Retinal pigment epithelial cell (primary cell): Measurements from ENCODE around the gene TMX1.

ENCODE experiments used
- DNase-seq: peaks from one replicate; pipeline ENCODE4 v3.0.0-alpha.2; 2010; ENCODE audit warnings: low read depth
- H3K4me3 ChIP-seq: 2 replicates; pipeline ENCODE4 v1.5.1; 2011; ENCODE audit warnings: mild to moderate bottlenecking, low read length, control low read depth, moderate library complexity
- CTCF ChIP-seq: conservative IDR thresholded peaks from 2 replicates; pipeline ENCODE4 v1.5.1; 2011; ENCODE audit warnings: low read depth, low read length, control low read depth, inconsistent platforms

TMX1 gene

DNA sequence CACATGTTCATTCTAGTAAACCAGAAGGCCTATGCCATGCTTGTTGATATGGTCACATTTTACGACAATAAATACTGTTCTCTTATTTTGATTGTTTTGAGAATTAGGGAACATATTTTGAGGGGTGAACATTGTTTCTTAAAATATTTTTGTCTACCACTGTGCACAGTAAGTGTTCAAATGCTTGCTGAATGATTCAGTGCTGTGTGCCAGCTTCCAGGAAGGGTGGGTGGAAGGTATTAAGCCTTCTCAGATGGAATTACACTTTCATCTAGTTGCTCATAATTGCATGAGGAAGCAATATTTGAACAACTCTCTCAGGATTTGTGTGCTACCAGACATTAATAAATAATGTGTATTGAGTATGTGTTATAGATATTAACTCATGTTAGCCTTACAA lies 15.5 kb upstream of the TMX1 start:
- DNase-seq = no peak
- H3K4me3 ChIP-seq = no peak overlapping the region
- TF ChIP-seq CTCF = no peak

DNA sequence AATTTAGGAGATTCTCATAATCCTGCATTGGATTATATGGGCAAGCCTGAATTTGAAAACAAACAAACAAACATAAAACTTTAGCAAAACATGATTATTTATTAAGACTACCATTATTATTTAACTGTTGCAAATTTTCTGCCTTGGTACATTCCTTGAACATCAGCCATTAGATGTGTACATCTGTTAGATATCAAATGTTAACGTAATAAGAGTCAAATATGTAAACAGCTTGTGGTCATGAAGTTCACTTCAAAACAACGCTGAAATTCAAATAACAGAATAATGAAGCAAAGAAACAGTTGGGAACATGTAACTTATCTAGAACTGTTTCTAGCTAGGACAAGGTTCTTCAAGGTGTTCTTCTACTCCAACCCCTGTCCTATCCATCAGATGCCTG lies 14.3 kb upstream of the TMX1 start:
- no peak for TF ChIP-seq CTCF
- DNase-seq = no peak
- no peak overlapping the region for H3K4me3 ChIP-seq

- no peak for TF ChIP-seq CTCF
- H3K4me3 ChIP-seq = no peak overlapping the region
- no peak for DNase-seq
Measured at GRCh38 chr14:51228391-51228790, 11.7 kb upstream of the TMX1 start.

- no peak overlapping the region for H3K4me3 ChIP-seq
- no peak for TF ChIP-seq CTCF
- no peak for DNase-seq
Measured at GRCh38 chr14:51228890-51229289, 11.2 kb upstream of the TMX1 start.

DNA sequence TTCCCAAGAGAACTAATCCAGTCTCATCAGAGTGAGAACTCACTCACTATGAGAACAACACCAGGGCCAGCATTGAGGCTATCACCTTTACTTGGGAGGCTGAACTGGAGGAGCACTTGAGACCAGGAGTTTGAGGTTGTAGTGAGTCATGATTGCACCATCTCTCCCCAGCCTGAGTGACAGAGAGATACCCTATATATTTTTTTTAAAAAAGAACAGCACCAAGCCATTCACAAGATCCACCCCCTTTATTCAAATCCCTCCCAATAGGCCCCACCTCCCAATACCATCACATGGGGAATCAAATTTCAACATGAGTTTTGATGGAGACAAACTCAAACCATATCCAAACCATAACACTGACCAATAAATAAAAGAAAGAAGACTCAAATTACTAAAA lies 3.7 kb upstream of the TMX1 start:
- DNase-seq = no peak
- no peak overlapping the region for H3K4me3 ChIP-seq
- no peak for TF ChIP-seq CTCF

- no peak for TF ChIP-seq CTCF
- DNase-seq = no peak
- H3K4me3 ChIP-seq = peak overlapping the region; percentile 96
Measured at GRCh38 chr14:51240804-51241380, 845 bp downstream of the TMX1 start.

GRCh38 chr14:51242545-51243490 lies 2.8 kb downstream of the TMX1 start:
- no peak for DNase-seq
- H3K4me3 ChIP-seq = no peak overlapping the region
- TF ChIP-seq CTCF = no peak
